Tibial nerve (tissue), 4 donors: ENCODE measurements around the gene PTX4.

ENCODE experiments used
- EP300 ChIP-seq, 2 donors: sonication (generic); formaldehyde crosslinking; IDR thresholded peaks; one replicate each; pipeline ENCODE4 v1.6.1; 2017; ENCODE audit warnings: antibody characterized with exemption in 2 of 2, mild to moderate bottlenecking in 1 of 2
- POLR2A ChIP-seq, 2 donors: fragments of 450-650 bp; IDR thresholded peaks; one replicate each; pipeline ENCODE4 v1.6.1; 2017; ENCODE audit warnings: antibody characterized with exemption in 2 of 2, mild to moderate bottlenecking in 2 of 2, moderate library complexity in 2 of 2
- TF ChIP-seq, protein P1 (sequence below), 5 experiments: fragments of 200-600 bp in 3 of 5; fragments of 450-650 bp in 2 of 5; sonication (generic) in 3 of 5; IDR thresholded peaks; one replicate each; pipeline ENCODE4 v1.5.1; 2016 to 2019; ENCODE audit warnings: antibody characterized with exemption in 5 of 5, mild to moderate bottlenecking in 3 of 5, moderate library complexity in 2 of 5

DNA sequence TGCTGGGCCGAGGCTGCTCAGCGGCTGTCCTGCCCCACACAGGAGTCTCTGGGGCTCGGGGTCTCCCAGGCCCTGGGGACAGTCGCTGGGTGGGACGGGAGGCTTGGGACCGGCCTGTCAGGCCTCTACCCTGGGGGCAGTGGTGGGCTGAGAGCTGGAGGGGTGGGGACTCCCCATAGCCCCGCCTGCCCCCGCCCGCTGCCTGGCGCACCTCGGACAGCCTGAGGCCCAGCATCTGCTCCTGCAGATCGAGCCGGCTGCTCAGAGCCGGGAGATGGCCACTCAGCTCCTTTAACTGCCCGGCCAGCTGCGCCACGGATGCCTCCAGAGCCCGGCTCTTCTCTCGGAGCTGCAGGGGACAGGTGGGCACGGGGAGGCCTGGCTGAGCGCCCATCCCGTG lies 51.1 kb downstream of the PTX4 start:
- TF ChIP-seq POLR2A (IDR thresholded peaks at IDR 0.05) (no peak), EP300 (IDR thresholded peaks at IDR 0.05) (no peak)
- TF ChIP-seq, protein P1, sequence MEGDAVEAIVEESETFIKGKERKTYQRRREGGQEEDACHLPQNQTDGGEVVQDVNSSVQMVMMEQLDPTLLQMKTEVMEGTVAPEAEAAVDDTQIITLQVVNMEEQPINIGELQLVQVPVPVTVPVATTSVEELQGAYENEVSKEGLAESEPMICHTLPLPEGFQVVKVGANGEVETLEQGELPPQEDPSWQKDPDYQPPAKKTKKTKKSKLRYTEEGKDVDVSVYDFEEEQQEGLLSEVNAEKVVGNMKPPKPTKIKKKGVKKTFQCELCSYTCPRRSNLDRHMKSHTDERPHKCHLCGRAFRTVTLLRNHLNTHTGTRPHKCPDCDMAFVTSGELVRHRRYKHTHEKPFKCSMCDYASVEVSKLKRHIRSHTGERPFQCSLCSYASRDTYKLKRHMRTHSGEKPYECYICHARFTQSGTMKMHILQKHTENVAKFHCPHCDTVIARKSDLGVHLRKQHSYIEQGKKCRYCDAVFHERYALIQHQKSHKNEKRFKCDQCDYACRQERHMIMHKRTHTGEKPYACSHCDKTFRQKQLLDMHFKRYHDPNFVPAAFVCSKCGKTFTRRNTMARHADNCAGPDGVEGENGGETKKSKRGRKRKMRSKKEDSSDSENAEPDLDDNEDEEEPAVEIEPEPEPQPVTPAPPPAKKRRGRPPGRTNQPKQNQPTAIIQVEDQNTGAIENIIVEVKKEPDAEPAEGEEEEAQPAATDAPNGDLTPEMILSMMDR (IDR thresholded peaks at IDR 0.05), result no peak
